HepG2 (cell line): ENCODE results near the gene WIPF2. TPM values are rescaled to one million over a fixed set of nuclear protein-coding genes. Genes with fewer than 3 reads are reported as not detected.
A peak's percentile ranks its signal among the peaks of the same experiment; 100 is the strongest.

Experiments
- CBFB ChIP-seq: sonication (generic); formaldehyde crosslinking; IDR thresholded peaks from 2 replicates; pipeline ENCODE4 v1.4.0; 2020; ENCODE audit warnings: missing genetic modification reagents
- HOMEZ ChIP-seq: IDR thresholded peaks from 2 replicates; pipeline ENCODE4 v1.6.1; 2016; ENCODE audit warnings: low read depth
- NPAS2 ChIP-seq: sonication (generic); formaldehyde crosslinking; IDR thresholded peaks from 2 replicates; pipeline ENCODE4 v1.8.0; 2022; ENCODE audit warnings: mild to moderate bottlenecking, missing genetic modification reagents, borderline replicate concordance
- POLR2AphosphoS2 ChIP-seq: IDR thresholded peaks from 2 replicates; pipeline ENCODE4 v1.6.1; 2011; ENCODE audit warnings: low read depth, low read length, improper control_type of control experiment
- SIN3B ChIP-seq: fragments of 150-350 bp; IDR thresholded peaks from 2 replicates; pipeline ENCODE4 v1.6.1; 2014; ENCODE audit warnings: low read length
- SMARCE1 ChIP-seq: fragments of 450-650 bp; IDR thresholded peaks from 2 replicates; pipeline ENCODE4 v1.6.1; 2017; ENCODE audit warnings: borderline replicate concordance
- ZBTB20 ChIP-seq: sonication (generic); formaldehyde crosslinking; IDR thresholded peaks from 2 replicates; pipeline ENCODE4 v1.8.1; 2023; ENCODE audit warnings: missing genetic modification reagents, low read depth, mild to moderate bottlenecking, borderline replicate concordance
- ZBTB39 ChIP-seq: sonication (generic); formaldehyde crosslinking; IDR thresholded peaks from 2 replicates; pipeline ENCODE4 v1.5.0; 2020; ENCODE audit warnings: missing genetic modification reagents
- ZNF12 ChIP-seq: sonication (generic); formaldehyde crosslinking; IDR thresholded peaks from 2 replicates; pipeline ENCODE4 v1.5.0; 2020; ENCODE audit warnings: missing genetic modification reagents
- ZNF160 ChIP-seq: sonication (generic); formaldehyde crosslinking; IDR thresholded peaks from 2 replicates; pipeline ENCODE4 v1.8.0; 2022; ENCODE audit warnings: mild to moderate bottlenecking, inconsistent platforms, missing genetic modification reagents
- ZNF318 ChIP-seq: sonication (generic); formaldehyde crosslinking; IDR thresholded peaks from 2 replicates; pipeline ENCODE4 v1.4.0; 2020; ENCODE audit warnings: mild to moderate bottlenecking, missing genetic modification reagents
- ZNF460 ChIP-seq: sonication (generic); formaldehyde crosslinking; IDR thresholded peaks from 2 replicates; pipeline ENCODE4 v1.5.1; 2020; ENCODE audit warnings: missing genetic modification reagents, mild to moderate bottlenecking, borderline replicate concordance
- ZNF580 ChIP-seq: IDR thresholded peaks from 2 replicates; pipeline ENCODE4 v1.6.1; 2016; ENCODE audit warnings: low read depth, borderline replicate concordance
- ZNF678 ChIP-seq: sonication (generic); formaldehyde crosslinking; IDR thresholded peaks from 2 replicates; pipeline ENCODE4 v1.4.0; 2020; ENCODE audit warnings: mild to moderate bottlenecking, missing genetic modification reagents
- ZNF740 ChIP-seq: sonication (generic); formaldehyde crosslinking; IDR thresholded peaks from 2 replicates; pipeline ENCODE4 v1.4.0; 2020; ENCODE audit warnings: missing genetic modification reagents
- ZNF780A ChIP-seq: sonication (generic); formaldehyde crosslinking; IDR thresholded peaks from 2 replicates; pipeline ENCODE4 v1.8.0; 2022; ENCODE audit warnings: mild to moderate bottlenecking, missing genetic modification reagents, moderate library complexity
- polyA plus RNA-seq, 8 experiments: library from polyadenylated mRNA; depleted of rRNA in 3 of 8; stranded (reverse) in 7 of 8; unstranded in 1 of 8; fragments of >200 nt; fragmentation: Illumina TruSeq in 4 of 8; extraction: Trizol in 4 of 8; gene quantifications; 2 replicates each; pipeline versions ENCODE4 v1.2.1 to v1.2.3, GENCODE V29; 2011 to 2016; ENCODE audit warnings: low read depth in 4 of 8, missing spikeins in 1 of 8, mixed read lengths in 1 of 8; ENCODE audit not compliant: insufficient read depth in 1 of 8
- total RNA-seq, 5 experiments: library from RNA; depleted of rRNA; stranded (reverse); fragments of >200 nt; fragmentation: Illumina TruSeq; extraction: Trizol; gene quantifications; 2 replicates each; pipeline ENCODE4 v1.2.3, GENCODE V29; 2016; ENCODE audit warnings: low read depth in 1 of 5

WIPF2 gene
- total and polyA plus RNA-seq, 2 of the 13 experiments (the other 11 are each of a cell fraction or from before 2014, with no cell fraction given), result 7.2 to 10.8 TPM

GRCh38 chr17:40316571-40317344, 97.7 kb downstream of the WIPF2 start (continued):
- TF ChIP-seq ZNF318 (CRISPR knock-in tag), result peak; percentile 24; the same call in 1 of the 2 replicates
- TF ChIP-seq ZNF580 (CRISPR knock-in tag), result 0 out of 2 replicates have a peak, but pooled peaks have one; percentile 51
- no peak for TF ChIP-seq ZNF12 (CRISPR knock-in tag)
- TF ChIP-seq NPAS2 (CRISPR knock-in tag), result no peak
- no peak for TF ChIP-seq HOMEZ (CRISPR knock-in tag)
- no peak; the same call in 1 of the 2 replicates for TF ChIP-seq ZNF460
- peak; percentile 52; the same call in 1 of the 2 replicates for TF ChIP-seq CBFB
- 0 out of 2 replicates have a peak, but pooled peaks have one; percentile 76 for TF ChIP-seq ZNF678 (CRISPR knock-in tag)
- 0 out of 2 replicates have a peak, but pooled peaks have one; percentile 1 for TF ChIP-seq ZBTB39 (CRISPR knock-in tag)
- no peak for TF ChIP-seq ZNF160 (CRISPR knock-in tag)
- no peak for TF ChIP-seq SMARCE1
- TF ChIP-seq POLR2AphosphoS2, result no peak
- TF ChIP-seq ZNF740 (CRISPR knock-in tag), result peak; percentile 79
- no peak; the same call in 1 of the 2 replicates for TF ChIP-seq ZNF780A (CRISPR knock-in tag)
- no peak; the same call in 1 of the 2 replicates for TF ChIP-seq ZBTB20 (CRISPR knock-in tag)
- 0 out of 2 replicates have a peak, but pooled peaks have one; percentile 53 for TF ChIP-seq SIN3B
